SK-N-SH treated with all-trans-retinoic acid at 6 μM for 48 hours (cell line): ENCODE measurements around the gene ZC3H13.

ENCODE experiments used
- CSDC2 ChIP-seq: fragments of 250-450 bp; sonication (Bioruptor Pico); IDR thresholded peaks from 2 replicates; pipeline ENCODE4 v1.5.0; 2020; ENCODE audit warnings: mild to moderate bottlenecking, moderate library complexity
- ESRRG ChIP-seq: fragments of 250-450 bp; sonication (Bioruptor Pico); IDR thresholded peaks from 2 replicates; pipeline ENCODE4 v1.6.1; 2021; ENCODE audit warnings: mild to moderate bottlenecking
- GLIS3 ChIP-seq: fragments of 250-450 bp; sonication (Bioruptor Pico); IDR thresholded peaks from 2 replicates; pipeline ENCODE4 v1.5.0; 2020; ENCODE audit warnings: mild to moderate bottlenecking, moderate library complexity
- PATZ1 ChIP-seq: fragments of 250-450 bp; sonication (Bioruptor Pico); IDR thresholded peaks from 2 replicates; pipeline ENCODE4 v1.8.0; 2020; ENCODE audit warnings: mild to moderate bottlenecking, moderate library complexity, borderline replicate concordance
- SNAI2 ChIP-seq: fragments of 250-450 bp; sonication (Bioruptor Pico); IDR thresholded peaks from 2 replicates; pipeline ENCODE4 v1.5.0; 2020; ENCODE audit warnings: mild to moderate bottlenecking, moderate library complexity
- TCF4 ChIP-seq: fragments of 250-450 bp; sonication (Bioruptor Pico); IDR thresholded peaks from 2 replicates; pipeline ENCODE4 v1.8.0; 2021; ENCODE audit warnings: mild to moderate bottlenecking, moderate library complexity, borderline replicate concordance
- TOX ChIP-seq: fragments of 250-450 bp; sonication (Bioruptor Pico); IDR thresholded peaks from 2 replicates; pipeline ENCODE4 v1.8.0; 2021; ENCODE audit warnings: mild to moderate bottlenecking, moderate library complexity, borderline replicate concordance
- TSHZ2 ChIP-seq: fragments of 250-450 bp; sonication (Bioruptor Pico); IDR thresholded peaks from 2 replicates; pipeline ENCODE4 v1.5.0; 2020; ENCODE audit warnings: mild to moderate bottlenecking, moderate library complexity
- ZC3H10 ChIP-seq: fragments of 250-450 bp; sonication (Bioruptor Pico); IDR thresholded peaks from 2 replicates; pipeline ENCODE4 v1.5.1; 2021; ENCODE audit warnings: mild to moderate bottlenecking, moderate library complexity
- ZFP30 ChIP-seq: fragments of 450-650 bp; formaldehyde crosslinking; IDR thresholded peaks from 2 replicates; pipeline ENCODE4 v1.5.0; 2022; ENCODE audit warnings: mild to moderate bottlenecking, moderate library complexity
- ZNF70 ChIP-seq: fragments of 450-650 bp; formaldehyde crosslinking; IDR thresholded peaks from 2 replicates; pipeline ENCODE4 v1.5.0; 2020; ENCODE audit warnings: mild to moderate bottlenecking, moderate library complexity

GRCh38 chr13:45949161-45949560 is 103.4 kb downstream of the ZC3H13 start:
- TF ChIP-seq TSHZ2 (CRISPR knock-in tag) (no peak), ESRRG (no peak), GLIS3 (CRISPR knock-in tag) (no peak), PATZ1 (CRISPR knock-in tag) (no peak), ZFP30 (no peak), CSDC2 (no peak), ZC3H10 (CRISPR knock-in tag) (no peak), ZNF70 (CRISPR knock-in tag) (no peak), SNAI2 (CRISPR knock-in tag) (no peak), TOX (CRISPR knock-in tag) (no peak), TCF4 (CRISPR knock-in tag) (no peak)
